Endometrial microvascular endothelial cells (primary cell): ENCODE results near the gene WASF2. TPM values are rescaled to one million over a fixed set of nuclear protein-coding genes. Genes with fewer than 3 reads are reported as not detected.
"Not testable (repeated sequence)": the region's sequence is repeated elsewhere in the genome, so short reads cannot be mapped to it uniquely, and the experiment has no call there.

Experiments
- in situ Hi-C: cut with HindIII; loops from 2 replicates; pipeline ENCODE4 v1.10.0; 2017; ENCODE audit warnings: low sequenced_read_pairs, low pct_unique_long_range_greater_than_20kb; ENCODE audit errors: inconsistent ontology term
- total RNA-seq: library from RNA; depleted of rRNA; stranded (reverse); fragments of >200 nt; gene quantifications from one replicate; pipeline ENCODE4 v1.2.3, GENCODE V29; 2015; ENCODE audit errors: inconsistent ontology term

The WASF2 gene
- total RNA-seq, 1 donor from 2014 or later = 29.3 TPM

GRCh38 chr1:27433706-27434105 is 56.3 kb downstream of the WASF2 start:
- in situ Hi-C loops = no loop called here

GRCh38 chr1:27432725-27433124 is 57.2 kb downstream of the WASF2 start:
- in situ Hi-C loops = not testable (repeated sequence)

- in situ Hi-C loops = no loop called here
Observed at GRCh38 chr1:27431601-27431940, 58.4 kb downstream of the WASF2 start.

GRCh38 chr1:27430903-27431600 is 58.9 kb downstream of the WASF2 start:
- in situ Hi-C loops = no loop called here

- in situ Hi-C loops = no loop called here
Observed at GRCh38 chr1:27429029-27429425, 60.9 kb downstream of the WASF2 start.

- in situ Hi-C loops = no loop called here
Observed at GRCh38 chr1:27428316-27429028, 61.5 kb downstream of the WASF2 start.

- in situ Hi-C loops = no loop called here
Observed at GRCh38 chr1:27427816-27428315, 62.1 kb downstream of the WASF2 start.

DNA sequence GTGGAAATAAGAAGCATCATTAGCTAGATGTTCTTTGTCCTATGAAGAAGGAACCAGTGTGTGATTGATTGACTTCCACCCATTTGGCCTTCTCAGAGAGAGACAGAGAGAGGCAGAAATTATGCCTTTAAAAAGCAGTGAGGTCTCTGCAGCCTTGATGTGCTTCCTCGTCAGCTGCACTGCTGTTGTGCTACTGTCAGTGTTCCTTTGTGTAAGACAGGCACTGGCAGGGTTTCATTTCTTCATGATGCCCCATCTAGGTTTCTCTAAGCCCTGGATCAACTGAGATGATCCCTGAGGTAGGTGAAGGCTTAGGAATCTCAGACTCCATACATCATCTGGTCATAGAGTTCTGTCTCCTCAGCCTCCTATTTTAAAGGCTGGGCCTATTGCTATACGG is 62.6 kb downstream of the WASF2 start:
- in situ Hi-C loops = no loop called here

DNA sequence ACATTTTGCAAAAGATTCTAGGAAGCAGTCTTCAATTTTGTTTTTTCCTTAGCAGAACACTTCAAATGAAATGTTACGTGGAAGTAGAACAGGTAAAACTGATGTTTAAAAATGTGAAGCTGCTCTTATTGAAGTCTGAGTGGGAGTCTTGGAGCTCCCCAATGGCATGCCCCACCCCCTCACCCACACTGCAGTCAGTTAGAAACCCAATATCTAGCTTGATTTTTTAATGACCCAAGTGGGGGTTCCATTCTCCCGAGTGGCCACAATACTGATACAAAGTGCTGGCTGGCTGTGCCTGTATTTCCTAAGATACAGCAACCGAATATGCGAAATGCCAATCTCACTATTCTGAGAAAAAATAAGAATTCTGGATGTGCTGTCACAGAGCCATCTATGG is 66.3 kb downstream of the WASF2 start:
- in situ Hi-C loops = loop anchor here (25.0 kb wide), 1 partner anchor 164 kb away; no protein-coding TSS in a partner anchor

DNA sequence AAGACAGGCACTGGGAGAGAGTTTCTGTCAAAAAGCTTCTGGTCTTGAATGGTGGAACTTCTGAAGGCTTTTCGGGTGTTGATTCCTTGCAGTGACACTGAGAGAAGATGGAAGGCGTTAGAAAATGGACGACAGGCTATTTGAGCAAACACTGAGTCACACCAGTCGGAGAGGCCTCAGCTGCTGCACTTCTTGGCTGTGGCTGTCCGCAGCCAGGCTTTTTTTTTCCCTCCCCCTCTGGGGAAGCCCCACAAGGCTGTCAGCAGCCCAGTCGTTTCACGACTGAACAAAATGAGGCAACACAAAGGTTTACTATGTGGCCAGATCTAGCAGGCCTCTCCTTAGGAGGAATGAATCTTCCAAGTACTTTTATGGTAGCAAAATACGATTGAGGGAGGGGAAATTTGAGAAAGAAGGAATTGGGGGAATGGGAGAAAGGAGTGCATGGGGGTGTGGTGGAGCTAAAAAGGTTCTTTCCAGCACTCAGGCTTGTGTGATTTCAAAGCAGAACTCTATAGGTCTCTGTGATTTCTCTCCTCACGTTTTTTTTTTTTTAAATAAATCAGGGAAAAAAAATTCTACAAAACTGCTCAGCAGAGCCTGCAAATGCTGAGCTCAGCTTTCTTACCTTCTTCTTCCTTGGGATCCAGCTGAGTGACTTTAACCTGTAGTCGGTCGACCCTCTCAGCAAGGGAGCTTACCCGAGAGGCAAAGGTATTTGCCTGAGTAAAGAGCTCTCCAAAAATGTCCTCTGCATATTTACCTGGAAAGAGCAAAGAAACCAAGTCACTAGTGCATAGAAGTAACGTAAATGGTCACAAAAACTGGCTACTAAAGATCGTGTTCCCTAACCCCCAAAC is 71.4 kb downstream of the WASF2 start:
- in situ Hi-C loops = loop anchor here (25.0 kb wide), 1 partner anchor 169 kb away; no protein-coding TSS in a partner anchor

DNA sequence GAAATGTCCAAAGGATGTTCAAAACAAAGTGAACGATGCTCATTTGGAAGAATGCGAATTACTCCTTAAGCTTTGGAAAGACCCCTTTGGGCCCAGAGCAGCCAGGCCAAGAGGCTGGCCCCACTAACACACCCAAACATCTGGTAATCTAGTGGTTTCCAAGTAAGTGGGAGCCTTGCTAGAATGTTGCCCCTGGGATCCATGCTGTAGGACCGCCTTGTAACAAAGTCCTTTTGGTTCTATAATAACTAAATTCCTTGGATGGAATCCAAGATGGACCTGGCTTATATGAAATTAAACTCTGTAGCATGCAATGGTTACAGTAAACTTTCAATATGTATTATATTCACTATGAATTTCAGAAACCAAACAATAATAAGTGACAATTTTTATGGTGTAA is 72.3 kb downstream of the WASF2 start:
- in situ Hi-C loops = loop anchor here (25.0 kb wide), 1 partner anchor 170 kb away; no protein-coding TSS in a partner anchor

DNA sequence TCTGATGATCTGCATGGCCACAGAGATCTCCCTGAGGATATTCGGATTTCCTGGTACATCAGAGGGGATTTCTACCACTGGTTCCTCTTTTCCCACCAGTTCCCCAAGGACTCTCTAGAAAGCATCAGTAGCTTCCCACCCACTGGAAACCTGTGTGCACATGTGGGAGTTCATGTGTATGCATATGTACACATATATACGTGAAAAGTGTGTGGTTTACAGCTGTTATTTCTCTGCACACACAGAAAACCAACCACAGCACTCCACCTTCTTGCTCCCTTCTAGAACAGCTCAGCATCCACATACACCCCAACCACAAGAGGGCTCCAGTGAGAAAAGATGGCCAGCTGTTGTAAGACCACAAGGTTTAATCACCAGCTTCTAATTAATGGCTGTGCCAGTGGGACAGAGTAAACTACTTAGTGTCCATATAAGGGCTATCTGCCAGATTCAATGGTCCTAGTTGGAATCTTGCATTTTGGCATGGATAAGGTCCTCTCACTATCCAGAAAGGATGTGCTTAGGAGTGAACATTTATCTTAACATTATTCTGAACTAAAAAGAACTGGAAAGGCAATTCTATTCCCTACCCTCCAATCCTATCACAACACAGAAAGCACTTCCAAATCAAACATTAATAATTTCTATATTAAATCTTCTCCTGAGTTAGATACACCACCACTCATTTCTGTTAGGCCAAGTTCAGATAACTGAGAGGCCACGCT is 73.4 kb downstream of the WASF2 start:
- in situ Hi-C loops = loop anchor here (25.0 kb wide), 1 partner anchor 171 kb away; no protein-coding TSS in a partner anchor

GRCh38 chr1:27414091-27414490 is 75.9 kb downstream of the WASF2 start:
- in situ Hi-C loops = loop anchor here (25.0 kb wide), 1 partner anchor 173 kb away; no protein-coding TSS in a partner anchor

DNA sequence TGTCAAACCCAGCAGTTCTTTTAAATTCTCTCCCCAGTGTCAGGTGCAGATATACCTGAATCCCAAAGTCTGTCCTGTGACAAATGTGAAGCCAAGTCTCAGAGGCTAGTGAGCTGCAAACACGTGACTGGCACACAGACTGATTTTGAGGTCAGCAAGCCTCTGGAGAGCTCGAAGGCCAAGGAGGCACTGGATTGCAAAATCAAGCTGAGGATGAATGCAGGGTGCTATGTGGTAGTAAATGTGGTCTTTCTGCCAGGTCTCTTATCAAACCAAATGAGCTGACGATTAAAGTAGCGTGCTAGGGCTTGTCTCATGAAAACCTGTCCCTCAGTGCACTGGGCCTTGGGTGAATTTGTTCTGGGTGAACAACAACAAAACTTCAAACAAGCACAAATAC is 77.0 kb downstream of the WASF2 start:
- in situ Hi-C loops = loop anchor here (25.0 kb wide), 1 partner anchor 174 kb away; no protein-coding TSS in a partner anchor

DNA sequence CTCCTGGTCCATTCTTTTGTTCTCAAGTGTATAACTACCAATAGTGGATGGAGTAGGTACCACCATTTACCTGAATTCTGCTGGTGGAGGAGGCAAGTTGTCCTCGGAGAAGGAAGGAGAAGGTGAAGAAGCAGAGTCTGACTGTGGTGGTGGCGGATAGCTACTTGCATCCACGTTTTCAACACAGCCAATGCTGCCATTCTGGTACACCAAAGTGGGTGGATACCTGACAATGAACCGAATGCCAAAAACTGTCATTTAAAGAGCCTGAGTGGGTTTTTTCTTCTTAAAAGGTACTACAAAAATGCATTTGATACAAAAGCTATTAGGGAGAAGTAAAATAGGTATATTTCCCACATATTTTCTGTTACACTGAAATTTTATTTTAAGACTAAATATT is 77.5 kb downstream of the WASF2 start:
- in situ Hi-C loops = loop anchor here (25.0 kb wide), 1 partner anchor 175 kb away; no protein-coding TSS in a partner anchor

- in situ Hi-C loops = loop anchor here (25.0 kb wide), 1 partner anchor 177 kb away; no protein-coding TSS in a partner anchor
Observed at GRCh38 chr1:27410709-27411108, 79.3 kb downstream of the WASF2 start.

DNA sequence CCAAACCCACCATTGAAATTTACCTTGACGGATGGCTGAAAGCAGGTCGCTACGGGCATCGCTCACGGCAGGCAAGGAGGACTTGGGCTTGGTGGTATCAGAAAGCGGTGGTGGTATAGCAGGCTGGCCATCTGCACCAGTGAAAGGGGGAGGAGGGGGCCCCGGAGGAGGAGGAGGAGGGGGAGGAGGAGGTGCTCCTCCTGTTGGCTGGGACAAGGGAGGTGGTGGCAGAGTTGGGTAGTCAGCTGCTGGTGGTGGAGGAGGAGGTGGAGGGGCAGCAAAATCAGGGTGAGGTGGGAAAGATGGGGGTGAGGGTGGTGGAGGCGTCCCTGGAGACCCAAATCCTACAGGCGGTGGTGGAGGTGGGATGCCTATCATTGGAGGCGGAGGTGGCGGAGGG is 80.3 kb downstream of the WASF2 start:
- in situ Hi-C loops = loop anchor here (25.0 kb wide), 1 partner anchor 178 kb away; no protein-coding TSS in a partner anchor

- in situ Hi-C loops = loop anchor here (25.0 kb wide), 1 partner anchor 179 kb away; no protein-coding TSS in a partner anchor
Observed at GRCh38 chr1:27408151-27408550, 81.8 kb downstream of the WASF2 start.
